GOT3 (cell line): ENCODE data around the gene SHPK.

Experiments used
- DNase-seq: peaks from one replicate; lab custom pipeline; 2025; ENCODE audit warnings: mixed read lengths; lab: John Stamatoyannopoulos, UW

Gene SHPK

GRCh38 chr17:3659541-3660111 is 23.6 kb upstream of the SHPK start:
- peak; percentile 17 for DNase-seq

DNA sequence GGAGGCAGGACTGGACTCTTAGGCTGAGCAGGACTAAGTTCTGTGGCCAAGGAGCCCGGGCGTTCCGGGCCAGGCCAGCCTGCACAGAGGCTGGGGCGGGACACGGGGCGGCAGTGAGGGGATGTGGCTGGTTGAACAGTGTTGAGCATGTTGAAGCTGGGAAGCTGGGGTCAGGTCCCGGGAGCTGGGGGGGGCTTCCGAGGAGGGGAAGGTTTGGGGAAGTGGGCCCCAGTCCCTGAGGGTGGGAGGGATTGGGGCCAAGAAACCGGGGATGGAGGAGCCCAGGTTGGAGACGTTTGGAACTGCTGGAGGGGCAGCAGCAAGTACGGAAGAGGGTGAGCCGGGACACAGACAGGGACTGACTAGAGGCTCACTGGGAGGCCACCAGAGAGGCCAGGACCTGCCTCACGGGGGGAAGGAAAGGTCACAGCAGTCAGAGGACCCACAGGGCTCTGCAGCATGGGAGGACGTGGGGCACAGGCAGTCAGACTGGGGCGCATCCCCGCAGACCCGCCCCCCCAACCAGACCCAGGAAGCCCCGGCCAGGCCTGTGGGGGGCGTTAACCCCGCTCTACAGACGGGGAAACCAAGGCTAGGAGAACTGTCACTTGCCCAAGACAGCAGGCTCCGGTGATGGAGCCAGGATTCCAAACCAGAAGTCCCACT is 22.9 kb upstream of the SHPK start:
- DNase-seq: no peak

- no peak for DNase-seq
Observed at GRCh38 chr17:3657874-3658783, 22.1 kb upstream of the SHPK start.

GRCh38 chr17:3657588-3657869 is 21.5 kb upstream of the SHPK start:
- no peak for DNase-seq

GRCh38 chr17:3656755-3657587 is 20.9 kb upstream of the SHPK start:
- DNase-seq: no peak

- DNase-seq: no peak
Observed at GRCh38 chr17:3656353-3656752, 20.3 kb upstream of the SHPK start.

DNA sequence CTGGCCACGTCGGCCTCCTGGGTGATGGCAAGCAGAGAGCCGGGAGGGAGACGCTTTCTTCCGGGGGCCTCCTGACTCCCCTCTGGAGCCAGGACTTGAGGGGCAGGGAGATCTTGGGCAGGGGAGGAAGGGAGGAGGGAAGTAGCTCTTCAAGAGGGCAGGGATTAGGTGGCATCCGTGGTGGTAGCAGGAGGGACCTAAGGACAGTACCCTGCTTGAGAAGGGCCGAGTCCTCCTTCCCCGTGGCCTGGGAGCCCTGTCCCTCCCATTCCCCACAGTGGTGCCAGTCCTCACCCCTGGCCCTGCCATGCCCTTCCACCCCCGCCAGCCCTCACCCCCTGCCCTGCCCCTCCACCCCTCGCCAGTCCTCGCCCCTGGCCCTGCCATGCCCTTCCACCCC is 19.7 kb upstream of the SHPK start:
- DNase-seq: no peak

DNA sequence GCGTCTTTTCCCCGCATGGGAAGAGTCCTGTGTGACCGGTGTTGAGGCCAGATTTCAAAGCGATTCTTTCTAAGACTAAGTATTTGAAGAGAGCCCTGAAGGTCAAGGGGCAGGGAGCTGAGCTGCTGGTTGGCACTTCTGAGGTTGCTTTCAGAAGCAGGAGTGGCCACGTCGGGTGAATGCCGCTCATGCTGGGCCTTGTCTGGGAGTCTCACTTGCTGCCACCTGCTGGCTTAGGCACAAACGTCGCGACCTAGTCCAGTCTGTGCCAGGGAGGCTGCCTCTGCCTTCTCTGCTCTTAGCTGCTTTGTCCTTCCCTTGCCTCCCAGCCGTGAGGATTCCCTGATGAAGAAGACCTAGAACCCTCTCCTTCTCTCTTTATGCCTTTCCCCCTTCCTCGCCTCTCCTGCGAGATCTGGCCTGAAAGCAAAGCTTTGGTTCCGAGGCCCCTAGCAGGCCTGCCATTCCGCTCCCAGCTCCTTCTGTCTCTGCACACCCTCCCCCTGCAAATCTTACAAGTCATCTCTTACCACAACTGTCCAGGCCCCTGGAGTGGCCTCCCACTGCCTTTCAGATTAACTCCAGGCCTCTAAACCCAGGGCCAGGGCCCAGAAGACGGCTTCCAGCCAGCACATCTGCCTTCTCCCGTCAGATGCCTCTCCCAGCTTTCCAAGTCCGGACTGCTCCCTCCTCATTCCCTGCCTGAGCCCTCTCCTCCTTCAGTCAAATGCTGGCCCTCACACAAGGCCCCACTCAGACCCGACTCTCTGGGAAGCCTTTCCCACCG is 11.9 kb upstream of the SHPK start:
- no peak for DNase-seq

- DNase-seq: no peak
Observed at GRCh38 chr17:3647251-3647650, 11.2 kb upstream of the SHPK start.

DNA sequence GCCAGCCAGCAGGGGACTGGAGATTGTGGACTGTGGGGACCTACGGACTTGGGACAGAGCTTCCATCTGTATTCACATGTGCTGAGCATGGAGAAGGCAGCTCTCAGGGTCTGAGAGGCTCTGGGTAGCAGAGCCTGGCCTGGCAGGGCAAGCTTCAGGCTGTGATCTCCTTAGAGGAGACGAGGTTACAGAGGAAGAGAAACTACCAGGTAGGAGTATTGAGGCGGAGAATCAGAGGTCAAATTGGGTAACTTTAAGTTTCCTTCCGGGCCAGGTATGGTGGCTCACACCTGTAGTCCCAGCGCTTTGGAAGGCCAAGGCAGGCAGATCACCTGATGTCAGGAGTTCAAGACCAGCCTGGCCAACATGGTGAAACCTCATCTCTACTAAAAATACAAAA is 9.3 kb upstream of the SHPK start:
- DNase-seq: no peak

- no peak for DNase-seq
Observed at GRCh38 chr17:3643889-3644349, 7.9 kb upstream of the SHPK start.

- no peak for DNase-seq
Observed at GRCh38 chr17:3641717-3642486, 5.9 kb upstream of the SHPK start.

GRCh38 chr17:3641014-3641413 is 5.0 kb upstream of the SHPK start:
- DNase-seq: no peak

GRCh38 chr17:3639981-3640596 is 4.0 kb upstream of the SHPK start:
- no peak for DNase-seq

DNA sequence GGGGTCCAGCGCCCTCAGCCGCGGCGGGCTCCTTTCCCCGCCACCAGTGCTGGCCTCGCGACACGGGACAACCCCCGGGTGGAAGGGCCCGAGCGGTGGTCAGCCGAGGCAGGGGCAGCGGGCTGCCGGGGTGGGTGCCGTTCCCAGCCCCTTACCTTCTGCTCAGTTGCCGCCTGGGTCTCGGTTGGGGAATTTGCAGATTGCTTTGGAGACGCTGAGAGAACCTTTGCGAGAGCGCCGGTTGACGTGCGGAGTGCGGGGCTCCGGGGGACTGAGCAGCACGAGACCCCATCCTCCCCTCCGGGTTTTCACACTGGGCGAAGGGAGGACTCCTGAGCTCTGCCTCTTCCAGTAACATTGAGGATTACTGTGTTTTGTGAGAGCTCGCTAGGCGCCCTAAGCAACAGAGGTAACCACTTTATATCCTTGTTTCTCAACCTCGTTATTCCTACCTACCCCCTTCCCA is 891 bp upstream of the SHPK start:
- DNase-seq: no peak

GRCh38 chr17:3635474-3636153 is 436 bp downstream of the SHPK start:
- DNase-seq: no peak

- no peak for DNase-seq
Observed at GRCh38 chr17:3632287-3632686, 3.8 kb downstream of the SHPK start.

DNA sequence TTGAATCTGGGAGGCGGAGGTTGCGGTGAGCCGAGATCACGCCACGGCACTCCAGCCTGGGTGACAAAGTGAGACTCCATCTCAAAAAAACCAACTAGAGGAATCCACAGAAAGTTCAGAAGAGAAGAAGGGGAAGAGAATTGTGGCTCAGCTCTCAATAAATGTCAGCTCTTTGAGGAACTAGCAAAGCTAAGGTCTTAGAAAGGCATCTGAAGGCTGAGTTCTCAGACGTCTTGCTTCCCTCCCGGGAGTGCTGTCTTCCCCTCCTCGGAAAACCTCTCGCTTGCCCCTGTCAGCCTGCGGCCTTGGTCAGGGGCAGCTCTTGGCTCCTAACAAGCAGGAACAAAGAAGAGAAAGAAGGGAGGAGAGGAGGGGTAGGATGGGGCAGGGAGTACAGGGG is 5.3 kb downstream of the SHPK start:
- no peak for DNase-seq

DNA sequence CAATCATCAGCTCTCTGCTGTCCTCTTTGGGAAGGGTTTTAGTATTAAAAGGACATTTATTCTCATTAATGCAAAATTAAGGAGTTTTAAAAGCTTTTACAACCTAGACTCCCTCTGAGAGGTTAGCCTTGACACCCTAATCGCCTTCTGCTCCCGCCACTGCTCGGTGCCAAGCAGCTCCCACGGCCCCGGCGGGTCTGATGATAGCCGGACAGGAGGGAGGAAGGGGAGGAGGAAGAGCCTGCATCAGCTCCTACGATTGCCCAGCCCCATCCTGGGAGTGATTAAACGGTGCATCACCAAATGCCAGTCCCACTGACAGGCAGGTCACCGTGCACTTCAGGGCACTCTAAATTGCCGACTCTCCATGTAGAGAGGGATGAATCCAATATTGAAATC is 8.3 kb downstream of the SHPK start:
- no peak for DNase-seq
